NCI-H2196 treated with DMSO at 0.1 percent for 48 hours (cell line): Measurements from ENCODE around the gene MYO9B.
"Not testable (repeated sequence)": the region's sequence is repeated elsewhere in the genome, so short reads cannot be mapped to it uniquely, and the experiment has no call there.

Experiments
- DNase-seq: peaks from one replicate; lab custom pipeline; 2025; ENCODE audit not compliant: unreplicated experiment; lab: John Stamatoyannopoulos, UW

Gene MYO9B

GRCh38 chr19:17086834-17087233 lies 11.3 kb downstream of the MYO9B start:
- no peak for DNase-seq

- no peak for DNase-seq
Measured at GRCh38 chr19:17088552-17088951, 13.0 kb downstream of the MYO9B start.

DNA sequence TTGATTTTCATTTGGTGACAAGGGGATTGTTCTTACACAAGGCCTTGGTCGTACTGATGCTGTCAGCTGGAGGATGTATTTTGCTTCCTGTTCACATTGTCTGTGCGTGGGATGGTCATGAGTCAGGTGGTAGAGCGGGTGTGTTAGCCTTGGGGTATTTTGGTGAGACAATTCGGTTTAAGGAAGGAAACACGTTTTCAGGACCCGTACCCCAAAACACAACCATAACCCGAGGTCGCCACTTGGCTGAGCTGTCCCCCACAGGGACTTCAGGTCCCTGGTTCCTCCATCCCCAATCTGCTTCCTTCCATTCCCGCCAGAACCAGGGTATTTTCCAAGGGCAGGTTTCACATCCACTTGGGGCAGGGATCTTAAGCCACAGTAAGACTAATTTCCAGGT lies 15.0 kb downstream of the MYO9B start:
- no peak for DNase-seq

DNA sequence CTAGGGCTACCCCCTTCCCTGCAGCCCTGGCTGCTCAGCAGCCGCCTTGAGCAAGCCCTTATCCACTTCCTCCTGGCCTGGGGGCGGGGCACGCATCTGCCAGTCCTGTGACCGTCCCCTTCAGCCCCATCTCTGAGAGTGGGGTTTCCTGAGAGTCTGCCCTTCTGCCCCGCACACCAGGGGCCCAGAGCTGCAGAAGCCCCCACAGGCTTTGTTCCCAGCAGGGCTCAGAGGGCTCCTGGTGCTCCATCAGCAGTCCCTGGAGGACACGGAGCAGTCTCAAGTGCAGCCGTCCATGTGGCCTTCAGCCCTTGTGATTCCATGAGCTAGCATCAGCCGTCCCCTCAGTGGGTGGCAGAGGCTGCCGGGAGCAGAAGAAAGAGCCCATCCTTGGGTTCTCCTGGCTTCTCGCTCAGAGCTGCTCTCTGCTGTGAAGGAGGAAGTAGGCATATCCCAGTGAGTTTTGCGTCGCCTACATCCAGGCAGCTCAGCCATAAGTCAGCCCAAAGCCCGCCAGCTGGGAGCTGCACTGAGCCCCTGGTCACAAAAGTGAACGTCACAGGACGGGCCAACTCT lies 16.3 kb downstream of the MYO9B start:
- DNase-seq: no peak

DNA sequence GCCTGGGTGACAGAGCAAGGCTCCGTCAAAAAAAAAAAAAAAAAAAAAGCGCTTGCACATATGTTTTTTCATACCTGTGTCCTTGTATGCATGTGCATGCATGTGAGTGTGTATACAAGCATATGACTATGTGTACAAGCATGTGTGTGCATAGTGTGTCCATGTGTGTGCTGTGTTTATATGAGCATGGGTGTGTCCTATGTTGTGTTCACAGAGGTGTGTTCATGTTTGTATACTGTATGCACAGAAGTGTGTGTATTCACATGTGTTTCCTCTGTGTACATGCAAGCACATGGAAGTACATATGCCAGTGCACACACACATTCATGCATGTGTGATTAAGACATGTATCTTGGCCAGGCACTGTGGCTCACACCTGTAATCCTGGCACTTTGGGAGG lies 17.1 kb downstream of the MYO9B start:
- no peak for DNase-seq

DNA sequence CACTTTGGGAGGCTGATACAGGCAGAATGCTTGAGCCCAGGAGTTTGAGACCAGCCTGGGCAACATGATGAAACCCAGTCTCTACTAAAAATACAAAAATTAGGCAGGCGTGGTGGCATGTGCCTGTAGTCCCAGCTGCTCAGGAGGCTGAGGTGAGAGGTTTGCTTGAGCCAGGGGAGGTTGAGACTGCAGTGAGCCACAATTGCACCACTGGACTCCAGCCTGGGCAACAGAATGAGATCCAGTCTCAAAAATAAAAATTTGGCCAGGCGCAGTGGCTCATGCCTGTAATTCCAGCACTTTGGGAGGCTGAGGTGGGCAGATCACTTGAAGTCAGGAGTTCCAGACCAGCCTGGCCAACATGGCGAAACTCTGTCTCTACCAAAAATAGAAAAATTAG lies 19.1 kb downstream of the MYO9B start:
- not testable (repeated sequence) for DNase-seq

GRCh38 chr19:17095141-17095919 lies 19.8 kb downstream of the MYO9B start:
- no peak for DNase-seq

- no peak for DNase-seq
Measured at GRCh38 chr19:17097593-17098126, 22.1 kb downstream of the MYO9B start.

DNA sequence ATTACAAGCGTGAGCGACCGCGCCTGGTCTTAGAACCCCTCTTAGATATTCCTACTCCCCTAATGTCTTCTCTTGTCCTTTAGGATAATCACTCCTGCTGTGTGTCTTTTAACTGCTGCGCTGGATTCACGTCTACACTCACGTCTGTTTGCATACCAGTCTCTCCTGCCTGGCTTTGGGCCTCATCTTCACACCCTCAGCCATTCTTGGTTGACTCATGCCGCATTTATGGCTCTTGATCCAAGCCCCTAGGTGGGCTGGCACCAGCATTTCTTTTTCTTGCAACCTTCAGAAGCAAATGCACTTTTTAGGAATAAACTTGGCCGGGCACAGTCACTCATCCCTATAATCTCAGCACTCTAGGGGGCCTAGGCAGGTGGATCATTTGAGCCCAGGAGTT lies 22.7 kb downstream of the MYO9B start:
- DNase-seq: no peak

GRCh38 chr19:17101686-17102628 lies 26.4 kb downstream of the MYO9B start:
- no peak for DNase-seq

- DNase-seq: no peak
Measured at GRCh38 chr19:17103177-17103576, 27.6 kb downstream of the MYO9B start.

GRCh38 chr19:17104679-17105078 lies 29.1 kb downstream of the MYO9B start:
- DNase-seq: no peak

- DNase-seq: no peak
Measured at GRCh38 chr19:17105556-17105955, 30.0 kb downstream of the MYO9B start.

- DNase-seq: not testable (repeated sequence)
Measured at GRCh38 chr19:17106964-17107363, 31.4 kb downstream of the MYO9B start.

DNA sequence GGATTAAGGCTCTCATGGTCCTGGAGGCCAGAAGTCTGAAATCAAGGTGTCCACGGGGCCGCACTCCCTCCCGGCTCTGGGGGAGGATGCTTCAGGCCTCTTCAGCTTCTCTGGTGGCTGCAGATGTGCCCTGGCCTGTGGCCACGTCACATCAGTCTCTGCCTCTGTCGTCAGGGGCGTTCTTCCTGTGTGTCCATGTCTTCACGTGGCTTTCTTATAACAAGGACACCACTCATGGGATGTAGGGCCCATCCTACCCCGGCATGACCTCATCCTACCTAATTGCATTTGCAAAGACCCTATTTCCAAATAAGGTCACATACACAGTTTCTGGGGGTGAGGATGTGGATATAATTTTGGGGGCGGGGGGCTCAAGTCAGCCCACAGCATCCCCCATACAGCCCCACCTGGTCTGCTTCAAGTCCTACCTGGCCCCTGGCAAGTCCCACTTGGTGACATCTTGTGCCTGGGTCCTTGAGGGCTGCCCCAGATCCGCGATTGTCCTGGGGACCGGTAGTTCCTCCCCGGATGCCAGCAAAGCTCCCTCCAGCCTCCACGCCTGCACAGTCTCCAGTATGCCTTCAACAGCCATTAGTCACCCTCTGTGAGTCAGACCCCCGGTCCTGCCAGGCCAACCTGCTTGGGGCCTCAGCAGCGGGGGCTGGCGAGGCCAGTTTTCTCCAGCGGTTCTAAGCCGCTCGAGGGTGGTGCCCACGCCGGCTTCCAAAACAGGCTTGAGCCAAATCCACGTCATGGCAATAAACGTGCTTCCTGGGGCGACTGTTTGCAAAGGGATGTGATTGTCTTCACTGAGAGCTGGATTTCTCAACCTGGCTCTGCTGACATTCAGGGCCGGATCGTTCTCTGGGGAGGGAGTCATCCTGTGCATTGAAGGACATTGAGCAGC lies 32.2 kb downstream of the MYO9B start:
- DNase-seq: no peak

- no peak for DNase-seq
Measured at GRCh38 chr19:17108453-17108784, 32.8 kb downstream of the MYO9B start.

DNA sequence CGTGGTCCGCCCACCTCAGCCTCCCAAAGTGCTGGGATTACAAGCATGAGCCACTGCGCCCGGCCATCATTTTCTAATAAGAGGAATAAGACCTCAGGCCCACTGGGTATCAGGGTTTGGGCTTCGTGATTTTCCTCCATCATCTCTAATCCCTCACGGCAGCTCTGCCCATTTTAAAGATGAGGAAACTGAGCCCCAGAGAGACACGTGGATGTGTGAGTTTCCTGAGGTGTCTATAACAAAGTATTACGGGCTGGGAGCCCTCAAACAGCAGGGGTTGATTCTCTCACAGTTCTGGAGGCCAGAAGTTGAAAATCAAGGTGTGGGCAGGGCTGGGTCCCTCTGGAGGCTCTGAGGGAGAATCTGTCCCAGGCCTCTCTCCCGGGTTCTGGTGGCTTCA lies 33.7 kb downstream of the MYO9B start:
- DNase-seq: no peak

GRCh38 chr19:17109962-17110598 lies 34.5 kb downstream of the MYO9B start:
- no peak for DNase-seq

DNA sequence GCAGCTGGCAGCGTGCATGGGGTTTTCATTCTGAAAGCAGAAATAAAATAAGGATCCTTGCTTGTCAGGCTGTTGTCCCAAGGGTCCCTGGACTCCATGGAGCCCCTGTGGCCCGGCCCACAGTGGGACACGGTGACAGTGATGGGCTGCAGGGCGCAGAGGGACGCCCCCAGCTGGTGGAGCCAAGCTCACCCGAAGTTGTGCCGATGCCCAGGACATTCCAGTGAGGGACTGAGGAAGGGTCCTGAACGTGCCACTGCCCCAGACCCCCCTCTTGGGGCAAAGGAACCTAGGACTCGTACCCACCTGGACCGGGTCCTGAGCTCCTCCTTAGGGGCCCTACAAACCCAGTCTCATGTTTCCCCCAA lies 35.0 kb downstream of the MYO9B start:
- no peak for DNase-seq

- DNase-seq: no peak
Measured at GRCh38 chr19:17111766-17112165, 36.2 kb downstream of the MYO9B start.
